Stimulated activated CD8-positive, alpha-beta memory T cell treated with anti-CD3 and anti-CD28 coated beads, Interleukin-7, amount 100 ng/mL, for 48 hours (primary cell): ENCODE results near the gene RAPSN.

Source experiments
- DNase-seq, 2 donors: peaks; one replicate each; pipeline ENCODE4 v3.0.0-alpha.2; 2020; ENCODE audit warnings: low read depth in 1 of 2; ENCODE audit errors: extremely low read depth in 1 of 2

The RAPSN gene

GRCh38 chr11:47409440-47410369, 39.2 kb downstream of the RAPSN start:
- DNase-seq: no peak

GRCh38 chr11:47408598-47409439, 40.1 kb downstream of the RAPSN start:
- DNase-seq: no peak

- peak; percentile 86 to 90 for DNase-seq
These were observed 41.0 kb downstream of the RAPSN start, which contains the start of gene SLC39A13 for GRCh38 chr11:47407746-47408590. Gene SLC39A13, plus strand, starts transcription at chr11:47408590. Its CDS starts 1,505 bp downstream, at chr11:47410095.

GRCh38 chr11:47406896-47407745, 41.8 kb downstream of the RAPSN start:
- DNase-seq: no peak

GRCh38 chr11:47403571-47403970, 45.4 kb downstream of the RAPSN start:
- DNase-seq: no peak

GRCh38 chr11:47403135-47403534, 45.8 kb downstream of the RAPSN start:
- no peak for DNase-seq

GRCh38 chr11:47400768-47401279, 48.1 kb downstream of the RAPSN start:
- no peak for DNase-seq

- DNase-seq: no peak
These were observed 48.8 kb downstream of the RAPSN start for GRCh38 chr11:47399860-47400767.

GRCh38 chr11:47398551-47398950, 50.4 kb downstream of the RAPSN start:
- DNase-seq: no peak

- no peak for DNase-seq
These were observed 50.9 kb downstream of the RAPSN start for GRCh38 chr11:47398011-47398410.

- no peak for DNase-seq
These were observed 53.0 kb downstream of the RAPSN start for GRCh38 chr11:47396049-47396320.

GRCh38 chr11:47395223-47396048, 53.5 kb downstream of the RAPSN start:
- no peak for DNase-seq

GRCh38 chr11:47394322-47395222, 54.4 kb downstream of the RAPSN start:
- peak in 1 of 2 donors; percentile 42 for DNase-seq

GRCh38 chr11:47394050-47394321, 55.0 kb downstream of the RAPSN start:
- no peak for DNase-seq

GRCh38 chr11:47393163-47394049, 55.5 kb downstream of the RAPSN start:
- no peak for DNase-seq

GRCh38 chr11:47392546-47393162, 56.3 kb downstream of the RAPSN start:
- DNase-seq: no peak
